K562 (cell line): ENCODE results near the gene LUM.

Experiments used
- CBFB ChIP-seq: sonication (generic); formaldehyde crosslinking; IDR thresholded peaks from 2 replicates; pipeline ENCODE4 v1.4.0; 2020; ENCODE audit warnings: mild to moderate bottlenecking, missing genetic modification reagents
- NCOR1 ChIP-seq: fragments of 450-650 bp; IDR thresholded peaks from 2 replicates; pipeline ENCODE4 v1.6.1; 2016; ENCODE audit warnings: mild to moderate bottlenecking, moderate library complexity
- POLR2A ChIP-seq: fragments of 450-650 bp; conservative IDR thresholded peaks from 2 replicates; pipeline ENCODE4 v1.6.1; 2016
- RUNX1 ChIP-seq: sonication (generic); IDR thresholded peaks from 2 replicates; pipeline ENCODE4 v1.6.1; 2016; ENCODE audit warnings: antibody characterized with exemption, low read depth
- SMARCC2 ChIP-seq: fragments of 450-650 bp; IDR thresholded peaks from 2 replicates; pipeline ENCODE4 v1.6.1; 2017; ENCODE audit warnings: antibody characterized with exemption, moderate library complexity, mild to moderate bottlenecking, low read depth
- SMARCE1 ChIP-seq: fragments of 450-650 bp; IDR thresholded peaks from 2 replicates; pipeline ENCODE4 v1.7.1; 2016; ENCODE audit warnings: mild to moderate bottlenecking
- ZNF124 ChIP-seq: sonication (generic); formaldehyde crosslinking; IDR thresholded peaks from 2 replicates; pipeline ENCODE4 v1.8.1; 2022; ENCODE audit warnings: missing genetic modification reagents
- ZNF232 ChIP-seq: sonication (generic); formaldehyde crosslinking; IDR thresholded peaks from 2 replicates; pipeline ENCODE4 v1.8.0; 2022; ENCODE audit warnings: mild to moderate bottlenecking, missing genetic modification reagents
- ZNF274 ChIP-seq: IDR thresholded peaks from 2 replicates; pipeline ENCODE4 v1.6.1; 2011; ENCODE audit warnings: low read depth, mild to moderate bottlenecking, low read length, moderate library complexity, borderline replicate concordance
- TF ChIP-seq, protein P1 (sequence below): sonication (generic); formaldehyde crosslinking; IDR thresholded peaks from 2 replicates; pipeline ENCODE4 v1.5.0; 2020; ENCODE audit warnings: missing genetic modification reagents

DNA sequence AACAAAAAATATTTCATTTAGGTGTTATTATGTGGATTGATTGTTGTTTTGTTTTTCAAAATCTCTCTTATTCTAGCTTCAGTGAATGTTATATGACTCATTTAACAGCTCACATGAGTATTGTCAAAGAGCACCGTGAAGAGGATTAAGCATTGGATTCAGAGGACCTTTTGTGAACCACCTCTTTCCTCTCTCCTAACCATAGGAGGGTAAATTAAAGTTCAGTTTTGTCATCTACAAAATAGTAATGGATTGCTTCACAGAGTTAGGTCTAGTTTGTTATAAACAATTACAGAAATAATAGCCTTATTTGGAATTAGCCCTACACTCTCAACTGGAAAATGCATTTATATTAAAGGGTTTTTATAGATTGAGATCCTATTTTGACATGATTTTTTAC, 52.5 kb downstream of the LUM start:
- TF ChIP-seq NCOR1 (no peak), POLR2A (no peak), SMARCE1 (no peak), RUNX1 (no peak), ZNF124 (CRISPR knock-in tag) (no peak), ZNF274 (no peak), ZNF232 (CRISPR knock-in tag) (no peak), CBFB (no peak), SMARCC2 (no peak)
- TF ChIP-seq, protein P1, sequence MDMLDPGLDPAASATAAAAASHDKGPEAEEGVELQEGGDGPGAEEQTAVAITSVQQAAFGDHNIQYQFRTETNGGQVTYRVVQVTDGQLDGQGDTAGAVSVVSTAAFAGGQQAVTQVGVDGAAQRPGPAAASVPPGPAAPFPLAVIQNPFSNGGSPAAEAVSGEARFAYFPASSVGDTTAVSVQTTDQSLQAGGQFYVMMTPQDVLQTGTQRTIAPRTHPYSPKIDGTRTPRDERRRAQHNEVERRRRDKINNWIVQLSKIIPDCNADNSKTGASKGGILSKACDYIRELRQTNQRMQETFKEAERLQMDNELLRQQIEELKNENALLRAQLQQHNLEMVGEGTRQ (CRISPR knock-in tag), result no peak
